GM12865 (cell line): Measurements from ENCODE around the gene MYPN.

ENCODE experiments used
- DNase-seq: peaks from one replicate; pipeline ENCODE4 v3.0.0; 2010; ENCODE audit warnings: low read depth
- H3K4me3 ChIP-seq: 2 replicates; pipeline ENCODE4 v1.5.1; 2011; ENCODE audit warnings: mild to moderate bottlenecking, low read depth, low read length, control low read depth
- CTCF ChIP-seq: IDR thresholded peaks from 2 replicates; pipeline ENCODE4 v1.5.1; 2011; ENCODE audit warnings: low read length, control low read depth, low read depth, inconsistent platforms; ENCODE audit not compliant: insufficient read depth; ENCODE audit errors: missing control alignments

Gene MYPN

GRCh38 chr10:68106656-68107055 is 2.6 kb upstream of the MYPN start:
- DNase-seq: no peak
- no peak overlapping the region for H3K4me3 ChIP-seq
- TF ChIP-seq CTCF: no peak

GRCh38 chr10:68107651-68108050 is 1.6 kb upstream of the MYPN start:
- no peak for TF ChIP-seq CTCF
- H3K4me3 ChIP-seq: no peak overlapping the region
- DNase-seq: no peak

- no peak for DNase-seq
- no peak overlapping the region for H3K4me3 ChIP-seq
- no peak for TF ChIP-seq CTCF
Measured at GRCh38 chr10:68108051-68108450, 1.2 kb upstream of the MYPN start.

- no peak overlapping the region for H3K4me3 ChIP-seq
- no peak for TF ChIP-seq CTCF
- no peak for DNase-seq
Measured at GRCh38 chr10:68108653-68109052, 635 bp upstream of the MYPN start.

- no peak overlapping the region for H3K4me3 ChIP-seq
- TF ChIP-seq CTCF: no peak
- DNase-seq: no peak
Measured at GRCh38 chr10:68110027-68110426, 739 bp downstream of the MYPN start.

GRCh38 chr10:68111584-68111983 is 2.3 kb downstream of the MYPN start:
- no peak for DNase-seq
- no peak overlapping the region for H3K4me3 ChIP-seq
- TF ChIP-seq CTCF: no peak

GRCh38 chr10:68112837-68113236 is 3.5 kb downstream of the MYPN start:
- H3K4me3 ChIP-seq: no peak overlapping the region
- no peak for TF ChIP-seq CTCF
- no peak for DNase-seq
